HG03354 (cell line): ENCODE data around the gene FBXO38.

Experiments
- ATAC-seq: cut with Tn5 transposase; IDR thresholded peaks from one replicate; pipeline ENCODE4 v1.9.1; 2021; ENCODE audit warnings: mild to moderate bottlenecking; ENCODE audit not compliant: unreplicated experiment, poor library complexity, severe bottlenecking

FBXO38 gene, protein sequence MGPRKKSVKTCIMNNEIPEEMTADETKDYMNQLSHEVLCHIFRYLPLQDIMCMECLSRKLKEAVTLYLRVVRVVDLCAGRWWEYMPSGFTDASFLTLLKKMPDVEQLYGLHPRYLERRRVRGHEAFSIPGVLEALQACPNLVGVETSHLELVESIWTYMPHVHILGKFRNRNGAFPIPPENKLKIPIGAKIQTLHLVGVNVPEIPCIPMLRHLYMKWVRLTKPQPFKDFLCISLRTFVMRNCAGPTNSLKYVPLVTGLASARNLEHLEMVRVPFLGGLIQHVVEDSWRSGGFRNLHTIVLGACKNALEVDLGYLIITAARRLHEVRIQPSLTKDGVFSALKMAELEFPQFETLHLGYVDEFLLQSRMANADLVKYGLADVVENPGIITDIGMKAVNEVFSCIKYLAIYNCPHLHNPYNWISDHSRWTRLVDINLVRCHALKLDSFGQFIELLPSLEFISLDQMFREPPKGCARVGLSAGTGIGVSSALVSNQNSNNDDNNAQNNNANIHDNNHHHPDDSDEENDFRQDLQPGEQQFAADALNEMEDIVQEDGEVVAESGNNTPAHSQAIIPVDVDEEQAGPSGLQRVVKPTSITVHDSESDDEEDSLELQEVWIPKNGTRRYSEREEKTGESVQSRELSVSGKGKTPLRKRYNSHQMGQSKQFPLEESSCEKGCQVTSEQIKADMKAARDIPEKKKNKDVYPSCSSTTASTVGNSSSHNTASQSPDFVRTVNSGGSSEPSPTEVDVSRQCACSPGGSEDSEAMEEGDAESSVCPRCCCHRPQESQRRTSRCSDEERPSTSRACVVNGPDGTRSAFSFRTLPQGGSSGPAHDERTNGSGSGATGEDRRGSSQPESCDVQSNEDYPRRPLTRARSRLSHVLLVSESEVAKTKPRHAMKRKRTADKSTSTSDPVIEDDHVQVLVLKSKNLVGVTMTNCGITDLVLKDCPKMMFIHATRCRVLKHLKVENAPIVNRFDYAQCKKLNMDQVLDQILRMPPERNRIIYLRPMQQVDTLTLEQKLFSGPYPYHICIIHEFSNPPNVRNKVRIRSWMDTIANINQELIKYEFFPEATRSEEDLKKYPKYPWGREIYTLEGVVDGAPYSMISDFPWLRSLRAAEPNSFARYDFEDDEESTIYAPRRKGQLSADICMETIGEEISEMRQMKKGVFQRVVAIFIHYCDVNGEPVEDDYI

DNA sequence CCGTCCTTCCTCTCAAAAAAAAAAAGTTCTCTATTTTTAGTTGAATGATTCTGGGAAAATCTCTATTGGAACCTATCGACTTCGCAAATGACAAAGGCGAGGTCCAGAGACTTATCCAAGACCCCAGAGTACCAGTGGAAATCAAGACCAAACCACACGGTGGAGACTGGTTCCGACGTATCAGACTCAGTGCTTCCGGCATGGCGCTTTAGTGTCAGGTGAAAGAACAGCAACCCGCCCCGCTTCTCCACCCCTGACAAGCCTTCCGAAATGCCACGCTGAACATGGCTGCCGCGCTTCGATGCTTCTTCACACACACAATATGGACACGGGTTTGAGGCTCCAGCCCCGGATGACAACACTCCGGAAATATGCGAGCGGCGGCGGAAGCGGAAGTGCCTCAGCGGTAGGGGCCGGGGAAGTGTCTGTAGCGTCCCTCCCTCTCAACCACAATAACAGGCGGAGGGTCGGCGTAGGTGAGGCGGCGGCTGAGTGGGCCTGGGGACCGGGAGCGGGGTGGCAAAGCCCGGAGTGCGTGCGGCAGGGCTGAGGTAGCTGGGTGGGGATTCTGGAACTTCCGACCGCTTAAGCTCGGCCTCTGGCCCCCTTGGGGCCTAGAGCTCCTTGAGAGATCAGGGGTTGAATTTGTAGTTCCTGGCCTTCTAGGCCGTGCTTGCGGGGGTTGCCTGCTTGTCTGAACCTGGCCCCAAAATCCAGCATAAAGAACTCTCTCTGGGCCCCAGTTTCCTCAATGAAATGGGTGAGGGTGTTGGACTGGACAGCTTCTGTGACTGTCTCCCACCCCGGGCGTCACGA, at the start of gene FBXO38:
FBXO38 (plus strand) TSS at position 395 of the 816 bp plus-strand sequence. CDS start 10,819 bp downstream, outside the sequence.
- peak; percentile 99 for ATAC-seq

DNA sequence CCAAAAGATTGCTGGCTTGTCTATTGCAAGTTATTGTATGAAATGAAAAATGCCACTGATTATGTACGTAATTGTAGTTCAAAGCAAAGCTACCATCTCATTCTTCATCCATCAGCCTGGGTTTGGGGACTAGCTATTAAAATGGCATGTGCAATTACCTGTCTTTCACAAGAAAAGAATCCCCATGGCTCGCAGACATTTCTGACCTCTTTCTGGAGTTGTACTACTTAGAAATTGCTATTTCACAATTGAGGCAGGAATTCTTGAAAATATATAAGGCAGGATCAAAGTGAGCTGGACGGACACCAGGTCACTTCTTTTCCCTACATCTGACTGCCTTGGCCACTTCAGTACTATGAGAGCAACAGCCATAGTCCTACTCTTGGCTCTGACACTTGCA, 48.5 kb upstream of the FBXO38 start, which contains the start of gene SPINK9:
SPINK9 (plus strand) TSS at position 301 of the 400 bp plus-strand sequence; CDS start at position 356, 55 bp downstream.
- ATAC-seq: no peak

DNA sequence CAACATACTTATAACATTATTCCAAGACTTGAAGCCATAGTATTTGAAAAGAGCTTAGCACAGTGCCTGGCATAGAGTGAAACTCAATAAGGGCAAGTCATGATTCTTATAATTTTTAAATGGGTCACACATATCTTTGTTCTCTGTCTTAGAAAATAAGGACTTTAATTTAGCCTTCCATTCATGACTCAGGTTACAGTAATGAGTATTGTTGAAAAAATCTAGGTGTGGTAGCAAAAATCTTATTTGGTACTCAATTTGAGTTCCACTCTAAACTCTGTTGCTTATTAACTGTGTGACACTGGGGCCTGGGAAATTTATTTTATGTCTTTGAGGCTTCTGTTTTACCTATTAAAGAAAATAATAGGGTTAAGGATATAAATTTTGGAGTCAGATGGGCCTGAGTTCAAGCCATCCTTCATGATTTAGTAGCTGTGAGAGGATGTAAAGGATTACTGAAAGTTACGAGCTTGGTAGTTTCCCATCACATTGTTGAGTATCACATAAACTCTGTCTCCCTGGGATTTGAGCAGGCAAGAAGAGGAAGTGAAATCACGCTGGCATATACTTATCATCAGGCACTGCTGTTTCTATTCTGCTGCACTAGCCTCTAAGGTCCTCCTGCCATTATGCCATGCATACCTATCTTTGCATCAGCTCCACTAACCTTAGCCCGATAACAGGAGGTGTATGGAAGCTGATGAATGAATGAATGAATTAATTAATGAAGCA, 46.9 kb upstream of the FBXO38 start:
- peak; percentile 68 for ATAC-seq

DNA sequence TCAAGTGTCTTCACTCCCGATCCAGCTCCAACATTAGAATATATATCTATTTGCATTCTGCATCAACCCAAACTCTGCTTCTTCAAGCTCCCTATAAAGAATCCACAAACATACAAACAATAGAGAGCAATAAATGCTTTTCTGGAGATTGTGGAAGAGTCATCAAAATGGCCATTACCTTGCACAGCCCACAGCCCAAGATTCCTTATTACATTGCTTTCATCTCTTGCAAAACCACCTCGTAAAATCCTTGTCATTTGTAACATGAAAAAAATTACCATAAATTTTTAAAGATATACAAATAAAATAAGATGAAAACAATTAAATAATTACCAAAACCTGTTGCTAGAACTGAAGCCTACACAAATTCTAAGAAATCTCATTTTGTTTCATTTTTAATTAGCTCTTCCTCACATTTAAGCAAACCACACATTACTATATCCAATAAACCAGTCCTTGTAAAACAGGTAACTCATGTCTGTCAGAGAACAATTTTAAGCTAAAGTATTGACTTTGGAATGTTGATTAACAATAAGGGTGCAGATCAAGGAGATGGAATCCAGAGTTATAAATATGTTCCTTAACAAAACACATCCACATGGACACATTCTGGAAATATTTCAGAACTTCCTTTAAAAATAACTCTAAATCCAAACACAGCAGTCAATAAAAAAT, 41.2 kb upstream of the FBXO38 start:
- no peak for ATAC-seq

DNA sequence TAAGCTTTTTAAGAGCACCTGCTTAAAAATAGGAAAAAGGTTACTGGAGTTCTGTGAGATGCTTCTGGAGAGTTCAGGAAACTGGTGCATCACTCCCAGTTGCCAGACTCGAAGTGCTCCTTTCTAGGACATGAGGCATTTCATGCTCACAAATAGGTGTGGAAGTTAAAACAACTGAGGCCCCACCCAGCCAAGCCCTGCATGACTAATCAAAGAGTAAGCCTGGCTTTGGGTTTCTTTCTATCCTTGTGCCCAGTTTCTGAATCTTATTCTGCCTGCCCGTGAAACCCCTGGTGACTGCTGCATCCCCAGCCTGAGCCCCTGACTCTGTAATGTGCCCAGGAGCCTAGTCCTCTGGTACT, 40.7 kb upstream of the FBXO38 start:
- ATAC-seq: no peak

DNA sequence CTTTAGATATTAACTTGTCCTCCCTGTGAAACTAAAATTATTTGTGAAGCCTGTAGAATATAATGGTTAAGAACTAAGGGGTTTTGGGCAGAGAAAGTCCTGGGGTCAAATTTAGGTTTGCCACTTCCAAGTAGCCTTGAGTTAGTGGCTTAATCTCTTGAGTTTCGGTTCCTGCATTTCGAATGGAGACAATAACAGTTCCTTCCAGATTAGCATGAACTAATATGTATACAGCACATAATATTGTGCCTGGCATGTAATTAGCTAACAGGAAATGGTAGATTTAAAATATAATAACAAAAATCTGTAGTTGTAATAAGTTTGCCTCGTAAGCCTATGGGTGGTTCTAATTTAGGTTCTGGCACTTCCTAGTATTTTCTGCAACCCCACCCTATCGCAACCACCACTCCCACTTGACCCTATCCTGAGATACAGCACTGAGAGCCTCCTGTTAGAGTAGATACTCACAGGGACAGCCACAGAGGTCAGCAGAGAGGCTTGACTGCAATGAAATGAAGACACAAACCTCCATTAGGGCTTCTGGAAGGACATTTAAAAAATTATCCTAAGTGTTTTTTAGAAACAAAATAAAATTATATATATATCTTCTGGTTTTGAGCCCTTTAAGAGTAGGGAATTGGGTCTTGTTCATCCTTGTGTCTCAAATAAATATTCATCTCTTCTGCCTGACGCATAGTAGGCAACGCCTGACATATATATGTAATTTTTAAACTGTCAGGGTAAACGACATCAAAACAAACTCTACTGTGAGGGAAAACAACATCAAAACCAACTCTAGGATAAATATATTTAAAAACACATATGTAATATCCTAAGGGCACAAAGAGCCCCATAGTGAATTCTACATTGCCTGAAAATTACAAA, 39.9 kb upstream of the FBXO38 start:
- ATAC-seq: no peak

DNA sequence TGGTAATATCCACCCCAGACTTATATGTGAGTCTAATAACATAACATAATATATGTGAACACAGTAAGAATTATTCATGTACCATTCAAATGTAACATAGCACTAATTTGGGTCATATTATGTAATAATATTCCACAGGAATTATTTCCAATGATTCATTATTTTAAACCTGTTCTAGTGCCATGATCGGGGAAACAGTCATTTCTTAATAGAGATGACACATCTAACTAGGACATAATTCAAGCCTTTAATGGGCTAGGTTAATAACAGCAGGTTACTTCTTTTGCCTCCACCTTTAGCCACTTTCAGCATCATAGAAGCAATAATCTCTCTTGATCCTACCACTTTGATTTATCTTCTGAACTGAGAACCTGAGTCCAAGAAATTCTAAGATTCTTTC, 36.1 kb upstream of the FBXO38 start:
- ATAC-seq: no peak

DNA sequence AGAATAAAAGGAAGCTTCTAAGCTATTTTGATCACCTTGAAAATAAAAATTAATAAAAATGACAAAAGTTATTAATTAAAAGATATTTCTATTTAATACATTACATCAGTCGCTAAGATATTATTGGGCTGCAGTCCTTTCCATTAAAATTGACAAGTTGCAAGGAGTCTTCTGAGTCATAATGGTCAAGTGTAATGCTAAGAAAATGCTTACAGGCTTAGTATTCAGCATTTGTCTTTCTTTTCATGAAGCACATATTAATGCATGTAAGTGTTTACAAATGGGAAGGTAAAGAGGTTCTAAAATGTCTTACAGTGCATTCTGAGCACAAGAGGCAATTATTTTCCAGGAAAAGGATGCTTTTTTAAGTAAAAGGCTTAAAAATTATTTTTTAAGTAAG, 31.1 kb upstream of the FBXO38 start:
- ATAC-seq: no peak

DNA sequence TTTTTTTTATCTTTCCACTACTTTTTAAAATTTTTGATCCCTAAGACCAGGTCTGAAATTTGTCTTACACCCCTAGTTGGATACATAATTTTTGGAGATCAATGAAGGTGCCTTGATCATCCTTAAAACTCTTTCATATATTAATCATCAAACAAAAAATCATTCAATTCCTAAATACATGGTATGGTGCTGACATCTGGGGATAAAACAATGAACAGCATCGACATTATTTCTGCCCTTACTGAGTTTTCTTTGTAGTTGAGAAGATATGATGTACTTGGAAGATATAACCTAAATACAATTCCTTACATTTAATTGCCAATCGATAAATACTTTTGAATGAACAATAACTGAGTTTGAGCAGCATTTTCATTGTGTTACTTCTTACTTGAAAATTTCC, 30.1 kb upstream of the FBXO38 start:
- ATAC-seq: no peak

DNA sequence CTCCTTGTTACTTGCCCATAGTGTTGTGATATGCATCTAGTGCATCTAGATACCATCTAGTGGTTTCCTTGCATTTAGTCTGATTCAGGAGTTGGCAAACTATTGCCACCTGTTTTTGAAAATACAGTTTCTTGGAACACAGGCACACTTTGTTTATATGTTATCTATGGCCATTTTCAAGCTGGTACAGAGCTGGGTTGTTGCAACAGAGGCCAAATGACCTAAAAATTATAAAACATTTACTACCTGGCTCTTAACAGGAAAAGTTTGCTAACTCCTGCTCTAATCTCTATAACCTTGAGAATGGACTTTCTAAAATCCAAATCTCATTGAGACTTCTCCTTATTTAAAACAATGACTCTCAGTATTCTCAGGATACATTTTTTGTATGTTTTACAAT, 19.4 kb upstream of the FBXO38 start:
- ATAC-seq: no peak

DNA sequence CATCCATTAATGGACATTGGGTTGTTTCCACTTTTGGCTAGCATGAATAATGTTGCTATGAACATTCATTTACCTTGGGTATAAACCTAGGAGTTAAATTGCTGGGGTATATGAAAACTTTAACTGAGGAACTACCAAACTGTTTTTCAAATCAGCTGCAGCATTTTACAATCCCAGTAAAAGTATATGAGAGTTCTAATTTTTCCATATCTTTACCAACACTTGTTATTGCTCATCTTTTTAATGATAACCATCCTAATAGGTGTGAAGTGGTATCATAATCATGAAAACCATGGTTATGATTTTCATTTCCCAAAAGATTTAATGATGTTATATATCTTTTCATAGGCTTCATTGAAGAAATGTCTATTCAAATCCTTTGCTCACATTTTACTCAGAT, 15.5 kb upstream of the FBXO38 start:
- no peak for ATAC-seq

DNA sequence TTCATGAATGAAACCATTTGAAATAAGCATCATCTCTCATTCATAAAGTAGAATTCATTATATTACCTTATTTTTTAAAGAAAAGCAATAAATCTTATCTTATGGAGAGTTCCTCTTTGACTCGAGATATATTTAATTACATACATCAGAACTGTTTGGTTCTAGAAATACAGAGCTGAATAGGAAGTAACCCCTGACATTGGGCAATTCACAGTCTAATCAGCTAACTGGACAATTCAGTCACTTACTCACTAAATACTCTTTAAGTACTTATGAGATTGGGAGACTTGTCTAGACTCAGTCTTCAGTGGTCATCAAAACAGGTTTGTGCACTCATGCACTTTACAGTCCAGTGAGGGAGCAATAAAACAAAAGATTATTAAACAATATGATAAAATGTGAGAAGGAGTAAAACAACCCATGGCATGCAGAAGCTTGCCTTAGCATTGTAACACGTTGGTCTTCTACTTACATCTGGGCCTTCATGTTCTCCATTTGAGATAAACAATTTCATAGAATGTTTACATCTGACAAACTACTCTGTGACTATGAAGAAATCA, 11.5 kb upstream of the FBXO38 start:
- ATAC-seq: no peak

DNA sequence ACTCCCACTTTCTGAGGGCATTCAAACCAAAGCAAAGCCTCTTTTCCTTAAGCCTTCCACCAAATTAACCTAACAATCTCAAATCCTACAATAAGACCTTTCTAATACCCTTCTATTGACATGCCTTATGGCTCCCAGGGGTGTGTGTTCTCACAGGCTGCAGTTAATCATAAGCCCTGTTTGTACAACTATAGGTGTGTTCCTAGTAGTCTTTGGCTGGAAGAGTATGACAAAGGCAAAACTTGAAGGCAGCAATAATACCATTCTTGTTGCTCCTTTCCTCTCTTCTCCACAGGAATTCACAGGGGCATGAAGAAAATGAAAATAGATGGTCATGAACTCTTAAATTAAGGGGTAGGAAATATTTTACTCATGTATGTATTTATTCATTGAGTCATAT, 10.9 kb upstream of the FBXO38 start:
- no peak for ATAC-seq

DNA sequence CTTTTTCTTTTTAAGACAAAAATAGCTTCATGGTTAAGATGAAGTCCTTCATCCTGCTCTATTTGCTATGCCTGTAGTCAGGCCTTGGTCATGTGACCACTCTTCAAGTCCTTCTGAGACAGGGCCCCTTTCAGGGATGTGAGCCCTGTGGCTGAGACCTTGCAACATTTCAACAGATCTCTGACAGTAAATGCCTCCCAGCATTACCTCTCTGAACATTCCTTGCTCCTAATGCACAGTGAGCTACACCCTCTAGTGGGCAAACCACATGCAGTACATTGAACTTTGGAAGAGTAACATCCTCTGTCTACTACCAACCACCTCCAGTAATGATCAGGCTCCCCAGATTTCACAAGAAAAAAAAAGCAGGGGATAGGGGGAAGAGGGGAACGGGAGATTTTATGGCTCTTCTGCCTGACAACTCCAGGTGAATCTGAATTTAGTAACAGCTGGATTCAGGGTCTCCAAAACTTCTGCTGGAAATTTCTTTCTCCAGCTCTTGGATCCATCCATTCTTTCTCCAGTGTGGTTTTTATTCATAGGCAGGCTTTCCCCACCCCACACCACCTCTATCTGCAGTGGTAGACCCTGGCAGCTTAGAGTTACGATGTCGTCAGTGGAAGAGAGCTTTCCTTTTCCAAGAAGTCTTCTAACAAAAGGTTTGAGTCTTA, 8.9 kb upstream of the FBXO38 start:
- ATAC-seq: peak; percentile 86

DNA sequence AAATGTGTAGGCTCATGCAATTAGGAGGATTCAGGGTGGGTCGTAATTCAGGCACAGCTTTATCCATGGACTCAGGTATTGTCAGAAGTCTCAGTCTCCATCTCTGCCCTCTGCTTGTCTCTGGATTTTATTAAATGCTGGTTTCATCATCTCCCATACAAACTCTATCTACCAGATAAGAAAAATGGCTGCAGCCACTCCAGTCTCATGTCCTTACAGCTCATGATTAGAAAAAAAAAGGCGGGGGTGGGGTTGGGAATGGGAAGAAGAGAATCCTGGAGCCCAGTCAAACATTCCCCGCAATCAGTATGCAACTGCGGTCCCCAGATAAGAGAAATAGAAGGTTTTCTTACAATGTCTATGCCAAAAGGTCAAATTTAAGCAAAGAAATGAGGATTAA, 7.6 kb upstream of the FBXO38 start:
- ATAC-seq: no peak

DNA sequence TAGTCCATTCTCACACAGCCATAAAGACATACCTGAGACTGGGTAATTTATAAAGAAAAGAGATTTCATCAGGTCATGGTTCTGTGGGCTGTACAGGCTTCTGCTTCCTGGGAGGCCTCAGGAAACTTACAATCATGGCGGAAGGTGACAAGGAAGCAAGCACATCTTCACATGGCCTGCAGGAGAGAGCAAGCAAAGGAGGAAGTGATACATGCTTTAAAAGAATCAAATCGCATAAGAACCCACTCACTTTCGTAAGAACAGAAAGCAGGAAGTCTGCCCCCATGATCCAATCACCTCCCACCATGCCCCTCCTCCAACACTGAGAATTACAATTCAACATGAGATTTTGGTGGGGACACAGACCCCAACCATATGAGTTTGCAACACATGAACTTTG, 5.1 kb upstream of the FBXO38 start:
- no peak for ATAC-seq

DNA sequence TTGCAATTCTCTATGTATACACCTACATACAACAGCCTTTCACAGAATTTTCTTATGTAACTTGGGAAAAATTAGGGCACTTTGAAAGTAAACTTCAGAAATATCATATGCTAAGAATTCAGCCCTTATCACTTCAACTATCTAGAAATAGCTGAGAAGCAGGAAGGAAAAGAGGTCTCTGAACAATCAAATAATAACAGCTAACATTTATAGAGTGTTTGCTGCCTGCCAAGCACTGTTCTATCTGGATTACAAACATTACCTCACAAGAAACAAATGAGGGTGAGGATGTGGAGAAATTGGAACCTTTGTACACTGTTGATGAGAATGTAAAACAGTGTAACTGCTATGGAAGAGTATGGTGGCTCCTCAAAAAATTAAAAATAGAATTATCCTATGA, 4.4 kb upstream of the FBXO38 start:
- no peak for ATAC-seq
